SH-SY5Y (cell line): ENCODE results near the gene COQ10A.

Source experiments
- GATA2 ChIP-seq: IDR thresholded peaks from 2 replicates; pipeline ENCODE4 v1.6.1; 2011; ENCODE audit warnings: mild to moderate bottlenecking, low read depth, low read length
- GATA3 ChIP-seq: IDR thresholded peaks from 2 replicates; pipeline ENCODE4 v1.6.1; 2011; ENCODE audit warnings: low read depth, mild to moderate bottlenecking, low read length, moderate library complexity

- TF ChIP-seq GATA3 (no peak), GATA2 (no peak)
Measured at GRCh38 chr12:56237552-56237951, 29.2 kb upstream of the COQ10A start.
